ENCODE data around the gene RPP21.

The RPP21 gene

DNA sequence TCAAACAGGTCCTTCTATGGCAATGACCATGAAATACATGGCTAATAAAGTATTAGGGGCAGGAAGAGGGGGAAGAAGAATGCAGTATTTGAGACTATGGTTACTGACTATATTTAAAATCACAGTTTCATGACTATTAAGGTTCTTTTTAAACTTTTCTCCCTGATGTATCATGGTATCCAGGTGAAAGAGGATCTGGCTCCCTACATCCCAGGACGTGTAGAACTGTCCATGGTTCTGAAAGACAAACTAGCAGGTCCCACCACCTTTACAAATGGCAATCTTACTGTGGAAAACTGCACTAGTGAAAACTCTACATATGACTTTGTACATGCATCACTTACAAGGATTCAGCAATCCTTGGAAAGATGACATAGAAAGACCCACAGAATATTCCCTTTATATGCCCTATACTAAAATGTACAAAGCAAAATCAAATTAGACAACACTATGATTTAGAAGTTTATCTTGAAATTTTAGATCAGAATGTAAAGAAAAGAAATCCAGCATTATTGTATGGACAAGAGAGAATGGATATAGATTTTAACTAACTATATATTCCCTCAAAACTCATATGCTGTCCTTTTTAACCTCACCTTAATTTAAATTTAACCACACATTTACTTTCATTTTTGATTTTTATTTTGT, 33.5 kb downstream of the RPP21 start:
- H3K27ac Mint-ChIP-seq: no peak overlapping the region
- no peaks in the 10 kb centered on the region for H3K9me3 Mint-ChIP-seq
- TF ChIP-seq, protein P1, sequence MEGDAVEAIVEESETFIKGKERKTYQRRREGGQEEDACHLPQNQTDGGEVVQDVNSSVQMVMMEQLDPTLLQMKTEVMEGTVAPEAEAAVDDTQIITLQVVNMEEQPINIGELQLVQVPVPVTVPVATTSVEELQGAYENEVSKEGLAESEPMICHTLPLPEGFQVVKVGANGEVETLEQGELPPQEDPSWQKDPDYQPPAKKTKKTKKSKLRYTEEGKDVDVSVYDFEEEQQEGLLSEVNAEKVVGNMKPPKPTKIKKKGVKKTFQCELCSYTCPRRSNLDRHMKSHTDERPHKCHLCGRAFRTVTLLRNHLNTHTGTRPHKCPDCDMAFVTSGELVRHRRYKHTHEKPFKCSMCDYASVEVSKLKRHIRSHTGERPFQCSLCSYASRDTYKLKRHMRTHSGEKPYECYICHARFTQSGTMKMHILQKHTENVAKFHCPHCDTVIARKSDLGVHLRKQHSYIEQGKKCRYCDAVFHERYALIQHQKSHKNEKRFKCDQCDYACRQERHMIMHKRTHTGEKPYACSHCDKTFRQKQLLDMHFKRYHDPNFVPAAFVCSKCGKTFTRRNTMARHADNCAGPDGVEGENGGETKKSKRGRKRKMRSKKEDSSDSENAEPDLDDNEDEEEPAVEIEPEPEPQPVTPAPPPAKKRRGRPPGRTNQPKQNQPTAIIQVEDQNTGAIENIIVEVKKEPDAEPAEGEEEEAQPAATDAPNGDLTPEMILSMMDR (IDR thresholded peaks at IDR 0.05): no peak
- peak; percentile 35 for DNase-seq
- H3K27me3 Mint-ChIP-seq (ENCODE audit: low read depth, poor library complexity): peaks cover 73% of the 10 kb centered on the region
- H3K4me3 Mint-ChIP-seq: no peak overlapping the region
- H3K36me3 Mint-ChIP-seq (ENCODE audit: low read depth): no peaks in the 10 kb centered on the region
- H3K4me1 Mint-ChIP-seq: no peaks in the 10 kb centered on the region

DNA sequence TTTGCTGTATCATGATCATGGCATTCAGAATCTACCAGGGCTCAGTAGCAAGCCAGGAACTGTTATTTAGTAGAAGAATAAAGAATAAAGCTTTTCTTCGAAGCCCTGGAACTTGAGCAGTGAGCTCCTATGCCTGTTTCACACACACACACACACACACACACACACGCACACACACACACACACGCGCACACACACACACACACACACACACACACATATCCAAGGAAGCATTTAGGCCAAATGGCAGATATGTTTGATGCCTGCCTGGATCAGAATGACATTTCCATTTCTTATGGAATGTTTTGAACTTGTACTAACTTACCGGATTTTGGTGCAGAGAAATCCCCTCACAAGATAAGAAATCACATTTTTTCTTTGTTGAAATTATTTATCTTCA, 35.5 kb downstream of the RPP21 start:
- H3K9me3 Mint-ChIP-seq: no peaks in the 10 kb centered on the region
- H3K36me3 Mint-ChIP-seq (ENCODE audit: low read depth): no peaks in the 10 kb centered on the region
- no peak for DNase-seq
- no peaks in the 10 kb centered on the region for H3K4me1 Mint-ChIP-seq
- TF ChIP-seq, protein P1 (IDR thresholded peaks at IDR 0.05): no peak
- peaks cover 69% of the 10 kb centered on the region for H3K27me3 Mint-ChIP-seq (ENCODE audit: low read depth, poor library complexity)
- no peak overlapping the region for H3K4me3 Mint-ChIP-seq
- no peak overlapping the region for H3K27ac Mint-ChIP-seq

DNA sequence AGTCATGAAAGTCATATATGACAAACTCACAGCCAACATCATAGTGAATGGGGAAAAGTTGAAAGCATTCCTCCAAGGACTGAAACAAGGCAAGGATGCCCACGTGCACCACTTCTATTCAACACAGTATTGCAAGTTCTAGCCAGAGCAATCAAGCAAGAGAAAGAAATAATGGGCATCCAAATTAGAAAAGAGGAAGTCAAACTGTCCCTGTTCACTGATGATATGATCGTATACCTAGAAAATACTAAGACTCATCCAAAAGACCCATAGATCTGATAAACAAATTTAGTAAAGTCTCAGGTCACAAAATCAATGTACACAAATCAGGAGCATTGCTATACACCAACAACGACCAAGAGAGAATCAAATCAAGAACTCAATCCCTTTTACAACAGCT, 41.2 kb downstream of the RPP21 start:
- Mint-ChIP-seq H3K27ac (no peak overlapping the region), H3K36me3 (ENCODE audit: low read depth) (no peaks in the 10 kb centered on the region), H3K27me3 (ENCODE audit: low read depth, poor library complexity) (peaks cover 88% of the 10 kb centered on the region), H3K4me3 (no peak overlapping the region), H3K4me1 (no peaks in the 10 kb centered on the region), H3K9me3 (no peaks in the 10 kb centered on the region)
- TF ChIP-seq, protein P1 (IDR thresholded peaks at IDR 0.05): no peak
- DNase-seq: no peak

DNA sequence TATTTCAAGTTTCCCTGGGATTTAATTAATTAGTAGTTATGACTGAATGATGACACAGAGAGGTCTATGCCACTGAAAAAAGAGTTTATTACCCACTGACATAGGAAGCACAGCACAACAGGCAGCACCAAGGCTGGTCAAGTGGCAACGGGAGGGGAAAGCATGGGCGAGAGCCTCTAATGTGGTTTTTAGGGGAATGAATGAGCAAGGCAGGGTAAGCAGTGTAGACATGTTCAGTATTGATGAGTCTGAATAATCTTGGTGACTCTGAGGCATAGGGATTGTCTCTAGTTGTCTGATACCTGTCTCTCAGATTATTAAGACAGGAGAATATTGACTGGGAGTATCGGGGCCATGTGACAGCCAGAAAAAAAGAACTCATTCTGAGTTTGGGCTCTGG, 46.3 kb downstream of the RPP21 start:
- peaks cover 83% of the 10 kb centered on the region for H3K27me3 Mint-ChIP-seq (ENCODE audit: low read depth, poor library complexity)
- DNase-seq: no peak
- no peak overlapping the region for H3K4me3 Mint-ChIP-seq
- H3K9me3 Mint-ChIP-seq: no peaks in the 10 kb centered on the region
- no peak overlapping the region for H3K27ac Mint-ChIP-seq
- TF ChIP-seq, protein P1 (IDR thresholded peaks at IDR 0.05): no peak
- no peaks in the 10 kb centered on the region for H3K4me1 Mint-ChIP-seq
- H3K36me3 Mint-ChIP-seq (ENCODE audit: low read depth): no peaks in the 10 kb centered on the region

DNA sequence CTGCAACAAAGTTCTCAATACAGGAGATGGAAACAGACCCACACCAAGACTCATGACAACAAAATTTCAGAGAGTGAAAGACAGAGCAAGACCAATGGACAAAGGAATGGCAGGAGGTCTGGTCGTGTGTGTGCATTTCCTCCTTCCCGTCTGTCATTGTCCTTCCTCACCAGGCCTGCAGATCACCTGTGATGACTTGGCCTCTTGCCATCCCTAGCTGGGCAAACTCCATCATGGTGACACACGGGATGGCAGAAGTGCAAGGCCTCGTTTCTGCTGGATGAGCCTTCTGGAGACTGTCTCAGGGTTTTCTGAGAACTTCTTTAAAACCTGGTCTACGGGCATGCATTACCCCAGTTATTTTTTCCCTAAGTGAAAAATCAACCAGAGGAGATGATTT, 49.2 kb downstream of the RPP21 start:
- Mint-ChIP-seq H3K4me1 (no peaks in the 10 kb centered on the region), H3K4me3 (no peak overlapping the region), H3K36me3 (ENCODE audit: low read depth) (no peaks in the 10 kb centered on the region), H3K9me3 (no peaks in the 10 kb centered on the region), H3K27me3 (ENCODE audit: low read depth, poor library complexity) (peaks cover 78% of the 10 kb centered on the region), H3K27ac (no peak overlapping the region)
- TF ChIP-seq, protein P1 (IDR thresholded peaks at IDR 0.05): no peak
- DNase-seq: no peak
